ENCODE data around the gene CLASRP. TPM values are rescaled to one million over a fixed set of nuclear protein-coding genes. Genes with fewer than 3 reads are reported as not detected.

CLASRP gene
- polyA plus RNA-seq, 1 donor (not counting 4 experiments of a cell fraction or from before 2014, with no cell fraction given) = 21.4 TPM

DNA sequence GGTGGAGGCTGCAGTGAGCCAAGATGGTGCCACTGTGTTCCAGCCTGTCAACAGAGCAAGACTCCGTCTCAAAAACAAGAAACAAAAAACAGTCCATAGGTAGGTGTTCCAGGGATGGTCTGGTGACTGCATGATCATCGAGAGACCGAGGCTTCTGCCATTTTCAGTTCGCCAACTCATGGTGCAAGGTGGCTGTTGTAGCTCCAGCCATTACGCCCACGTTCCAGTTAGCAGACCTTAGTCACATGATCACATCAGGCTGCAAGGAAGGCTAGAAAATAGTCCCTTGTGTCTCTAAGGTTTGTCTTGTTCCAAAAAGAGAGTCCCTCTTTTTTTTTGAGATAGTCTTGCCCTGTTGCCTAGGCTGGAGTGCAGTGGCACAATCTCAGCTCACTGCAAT, 3.1 kb upstream of the CLASRP start:
- dilution Hi-C loops (cut with MboI; ENCODE audit: extremely low pct_ligation_motif_present, low sequenced_read_pairs) = no loop called here
- no peak overlapping the region for H3K9ac ChIP-seq (ENCODE audit: control insufficient read depth, extremely low read depth, insufficient read depth, low read length)
- no peaks in the 10 kb centered on the region for H3K9me1 ChIP-seq (ENCODE audit: control insufficient read depth, extremely low read depth, insufficient read depth, low read length)
- FAIRE-seq (no peak), DNase-seq (ENCODE audit: low read depth, low spot score) (no peak)
- peaks cover 8 to 19% of the 10 kb centered on the region in 2 experiments for H3K36me3 ChIP-seq (ENCODE audit: control insufficient read depth in 2 of 2, extremely low read depth in 1 of 2, insufficient read depth in 2 of 2, low read length in 2 of 2)
- no peak overlapping the region for H2AFZ ChIP-seq (ENCODE audit: control insufficient read depth, low read length)
- no peak overlapping the region for H3K4me2 ChIP-seq (ENCODE audit: control insufficient read depth, extremely low read depth, insufficient read depth, low read depth, low read length)
- no peak overlapping the region for H3K4me3 ChIP-seq (ENCODE audit: control insufficient read depth in 2 of 3, extremely low read depth in 1 of 3, insufficient read depth in 2 of 3, low read depth in 1 of 3, low read length in 3 of 3)
- no peaks in the 10 kb centered on the region for H3K9me3 ChIP-seq (ENCODE audit: control insufficient read depth, low read depth, low read length)
- H3K79me2 ChIP-seq (ENCODE audit: control insufficient read depth, insufficient read depth, low read length) = peaks cover 15% of the 10 kb centered on the region
- H3K27ac ChIP-seq (ENCODE audit: control insufficient read depth, insufficient read depth, low read length) = no peak overlapping the region
- H4K20me1 ChIP-seq (ENCODE audit: control insufficient read depth, extremely low read depth, insufficient read depth, low read length) = peaks cover 9% of the 10 kb centered on the region
- H3K4me1 ChIP-seq (ENCODE audit: control insufficient read depth, extremely low read depth, insufficient read depth, low read length) = peaks cover 7% of the 10 kb centered on the region
- no peaks in the 10 kb centered on the region for H3K27me3 ChIP-seq (ENCODE audit: control insufficient read depth, extremely low read depth, insufficient read depth, low read length)
- TF ChIP-seq, protein P1, sequence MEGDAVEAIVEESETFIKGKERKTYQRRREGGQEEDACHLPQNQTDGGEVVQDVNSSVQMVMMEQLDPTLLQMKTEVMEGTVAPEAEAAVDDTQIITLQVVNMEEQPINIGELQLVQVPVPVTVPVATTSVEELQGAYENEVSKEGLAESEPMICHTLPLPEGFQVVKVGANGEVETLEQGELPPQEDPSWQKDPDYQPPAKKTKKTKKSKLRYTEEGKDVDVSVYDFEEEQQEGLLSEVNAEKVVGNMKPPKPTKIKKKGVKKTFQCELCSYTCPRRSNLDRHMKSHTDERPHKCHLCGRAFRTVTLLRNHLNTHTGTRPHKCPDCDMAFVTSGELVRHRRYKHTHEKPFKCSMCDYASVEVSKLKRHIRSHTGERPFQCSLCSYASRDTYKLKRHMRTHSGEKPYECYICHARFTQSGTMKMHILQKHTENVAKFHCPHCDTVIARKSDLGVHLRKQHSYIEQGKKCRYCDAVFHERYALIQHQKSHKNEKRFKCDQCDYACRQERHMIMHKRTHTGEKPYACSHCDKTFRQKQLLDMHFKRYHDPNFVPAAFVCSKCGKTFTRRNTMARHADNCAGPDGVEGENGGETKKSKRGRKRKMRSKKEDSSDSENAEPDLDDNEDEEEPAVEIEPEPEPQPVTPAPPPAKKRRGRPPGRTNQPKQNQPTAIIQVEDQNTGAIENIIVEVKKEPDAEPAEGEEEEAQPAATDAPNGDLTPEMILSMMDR (optimal IDR thresholded peaks at IDR 0.05 in 1 of 3, IDR thresholded peaks at IDR 0.05 in 1 of 3, conservative IDR thresholded peaks at IDR 0.05 in 1 of 3; ENCODE audit: extremely low read depth in 1 of 3, insufficient read depth in 2 of 3, low read length in 3 of 3) = no peak
- no peak for TF ChIP-seq EZH2 (IDR thresholded peaks at IDR 0.05; ENCODE audit: low read length)

DNA sequence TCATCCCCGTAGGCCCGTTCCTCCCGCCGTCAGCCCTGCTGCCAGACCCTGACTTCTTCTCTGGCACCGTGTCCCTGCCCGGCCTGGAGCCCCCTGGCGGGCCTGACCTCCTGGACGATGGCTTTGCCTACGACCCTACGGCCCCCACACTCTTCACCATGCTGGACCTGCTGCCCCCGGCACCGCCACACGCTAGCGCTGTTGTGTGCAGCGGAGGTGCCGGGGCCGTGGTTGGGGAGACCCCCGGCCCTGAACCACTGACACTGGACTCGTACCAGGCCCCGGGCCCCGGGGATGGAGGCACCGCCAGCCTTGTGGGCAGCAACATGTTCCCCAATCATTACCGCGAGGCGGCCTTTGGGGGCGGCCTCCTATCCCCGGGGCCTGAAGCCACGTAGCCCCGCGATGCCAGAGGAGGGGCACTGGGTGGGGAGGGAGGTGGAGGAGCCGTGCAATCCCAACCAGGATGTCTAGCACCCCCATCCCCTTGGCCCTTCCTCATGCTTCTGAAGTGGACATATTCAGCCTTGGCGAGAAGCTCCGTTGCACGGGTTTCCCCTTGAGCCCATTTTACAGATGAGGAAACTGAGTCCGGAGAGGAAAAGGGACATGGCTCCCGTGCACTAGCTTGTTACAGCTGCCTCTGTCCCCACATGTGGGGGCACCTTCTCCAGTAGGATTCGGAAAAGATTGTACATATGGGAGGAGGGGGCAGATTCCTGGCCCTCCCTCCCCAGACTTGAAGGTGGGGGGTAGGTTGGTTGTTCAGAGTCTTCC, 1.3 kb upstream of the CLASRP start:
- Histone ChIP-seq H3K4me3 (ENCODE audit: control insufficient read depth in 2 of 3, extremely low read depth in 1 of 3, insufficient read depth in 2 of 3, low read depth in 1 of 3, low read length in 3 of 3) (no peak overlapping the region), H3K36me3 (ENCODE audit: control insufficient read depth in 2 of 2, extremely low read depth in 1 of 2, insufficient read depth in 2 of 2, low read length in 2 of 2) (peaks cover 17 to 24% of the 10 kb centered on the region in 2 experiments), H3K9ac (ENCODE audit: control insufficient read depth, extremely low read depth, insufficient read depth, low read length) (no peak overlapping the region), H3K9me3 (ENCODE audit: control insufficient read depth, low read depth, low read length) (no peaks in the 10 kb centered on the region), H3K27me3 (ENCODE audit: control insufficient read depth, extremely low read depth, insufficient read depth, low read length) (no peaks in the 10 kb centered on the region), H3K79me2 (ENCODE audit: control insufficient read depth, insufficient read depth, low read length) (peaks cover 30% of the 10 kb centered on the region), H4K20me1 (ENCODE audit: control insufficient read depth, extremely low read depth, insufficient read depth, low read length) (peaks cover 9% of the 10 kb centered on the region), H3K4me2 (ENCODE audit: control insufficient read depth, extremely low read depth, insufficient read depth, low read depth, low read length) (no peak overlapping the region), H2AFZ (ENCODE audit: control insufficient read depth, low read length) (no peak overlapping the region), H3K27ac (ENCODE audit: control insufficient read depth, insufficient read depth, low read length) (no peak overlapping the region), H3K4me1 (ENCODE audit: control insufficient read depth, extremely low read depth, insufficient read depth, low read length) (peaks cover 7% of the 10 kb centered on the region), H3K9me1 (ENCODE audit: control insufficient read depth, extremely low read depth, insufficient read depth, low read length) (no peaks in the 10 kb centered on the region)
- TF ChIP-seq EZH2 (IDR thresholded peaks at IDR 0.05; ENCODE audit: low read length) = no peak
- TF ChIP-seq, protein P1 (optimal IDR thresholded peaks at IDR 0.05 in 1 of 3, IDR thresholded peaks at IDR 0.05 in 1 of 3, conservative IDR thresholded peaks at IDR 0.05 in 1 of 3; ENCODE audit: extremely low read depth in 1 of 3, insufficient read depth in 2 of 3, low read length in 3 of 3) = no peak
- dilution Hi-C loops (cut with MboI; ENCODE audit: extremely low pct_ligation_motif_present, low sequenced_read_pairs) = no loop called here
- DNase-seq (ENCODE audit: low read depth, low spot score) (no peak), FAIRE-seq (no peak)
